Measurements from ENCODE around the gene MRPL12. TPM values are rescaled to one million over a fixed set of nuclear protein-coding genes. Genes with fewer than 3 reads are reported as not detected.
"Not testable (repeated sequence)": the region's sequence is repeated elsewhere in the genome, so short reads cannot be mapped to it uniquely, and the experiment has no call there.

The MRPL12 gene
- total RNA-seq, 1 donor from 2014 or later = 48.6 TPM

DNA sequence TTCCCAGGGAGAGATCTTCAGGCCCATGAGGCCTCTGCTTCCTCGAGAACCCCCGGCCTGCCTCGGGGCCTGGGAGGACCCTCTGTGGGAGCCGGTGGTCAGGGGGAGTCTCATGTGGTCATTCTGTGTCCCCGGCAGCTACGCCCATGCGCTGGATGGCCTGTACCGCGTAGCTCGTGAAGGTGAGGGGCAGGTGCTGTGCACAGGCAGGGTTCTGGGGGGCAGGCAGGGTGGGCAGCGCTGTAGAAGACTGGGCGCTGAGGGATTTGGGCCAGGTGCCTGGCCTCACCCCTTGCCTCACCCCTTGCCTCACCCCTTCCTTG is 13.5 kb downstream of the MRPL12 start:
- no peak for DNase-seq (ENCODE audit: low spot score)

DNA sequence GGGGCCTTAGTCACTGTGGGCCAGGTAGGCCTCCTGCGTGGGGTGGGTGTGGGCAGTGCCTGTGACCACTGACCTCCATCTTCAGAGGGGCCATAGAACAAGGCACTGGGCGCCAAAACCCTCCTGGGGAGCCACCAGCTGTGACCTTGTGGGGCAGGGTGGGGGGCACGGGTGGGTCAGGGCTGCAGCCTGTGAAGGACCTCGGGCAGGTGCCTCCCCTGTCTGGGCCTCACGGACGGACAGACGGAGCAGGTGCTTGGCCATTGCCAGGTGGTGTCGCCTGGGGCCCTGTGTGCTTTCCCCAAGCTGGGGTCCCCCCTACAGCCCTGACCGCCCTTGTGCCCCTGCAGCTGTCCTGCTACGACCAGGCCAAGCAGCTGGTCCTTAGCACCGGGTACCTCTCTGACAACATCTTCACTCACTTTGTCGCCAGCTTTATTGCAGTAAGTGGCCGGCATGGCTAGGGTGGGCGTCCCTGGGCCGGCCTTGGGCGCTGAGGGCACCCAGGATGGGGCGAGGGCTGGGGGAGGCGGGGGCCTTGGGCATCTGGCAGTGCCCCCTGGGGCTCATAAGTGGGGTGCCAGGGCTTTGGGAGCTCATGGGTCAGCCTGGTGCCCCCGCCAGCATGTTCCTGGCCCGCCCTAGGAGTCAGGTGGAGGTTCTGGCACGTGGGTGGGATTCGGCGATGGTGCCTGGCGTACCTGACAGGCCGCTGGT is 14.0 kb downstream of the MRPL12 start:
- DNase-seq (ENCODE audit: low spot score) = no peak

DNA sequence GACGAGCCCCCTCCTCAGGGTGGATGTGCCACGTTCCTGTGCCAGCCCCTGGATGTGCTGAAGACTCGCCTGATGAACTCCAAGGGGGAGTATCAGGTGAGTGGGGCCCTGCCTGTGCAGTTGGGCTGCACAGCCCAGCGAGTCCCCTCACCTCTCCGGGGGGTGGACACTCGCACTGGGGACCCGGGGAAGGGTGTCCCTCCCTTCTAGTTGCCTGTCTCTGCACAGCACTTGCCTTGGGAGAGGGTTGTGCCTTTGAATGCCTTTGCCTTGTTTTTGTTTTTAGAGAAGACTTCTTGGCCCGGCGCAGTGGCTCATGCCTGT is 14.6 kb downstream of the MRPL12 start:
- DNase-seq (ENCODE audit: low spot score) = no peak

DNA sequence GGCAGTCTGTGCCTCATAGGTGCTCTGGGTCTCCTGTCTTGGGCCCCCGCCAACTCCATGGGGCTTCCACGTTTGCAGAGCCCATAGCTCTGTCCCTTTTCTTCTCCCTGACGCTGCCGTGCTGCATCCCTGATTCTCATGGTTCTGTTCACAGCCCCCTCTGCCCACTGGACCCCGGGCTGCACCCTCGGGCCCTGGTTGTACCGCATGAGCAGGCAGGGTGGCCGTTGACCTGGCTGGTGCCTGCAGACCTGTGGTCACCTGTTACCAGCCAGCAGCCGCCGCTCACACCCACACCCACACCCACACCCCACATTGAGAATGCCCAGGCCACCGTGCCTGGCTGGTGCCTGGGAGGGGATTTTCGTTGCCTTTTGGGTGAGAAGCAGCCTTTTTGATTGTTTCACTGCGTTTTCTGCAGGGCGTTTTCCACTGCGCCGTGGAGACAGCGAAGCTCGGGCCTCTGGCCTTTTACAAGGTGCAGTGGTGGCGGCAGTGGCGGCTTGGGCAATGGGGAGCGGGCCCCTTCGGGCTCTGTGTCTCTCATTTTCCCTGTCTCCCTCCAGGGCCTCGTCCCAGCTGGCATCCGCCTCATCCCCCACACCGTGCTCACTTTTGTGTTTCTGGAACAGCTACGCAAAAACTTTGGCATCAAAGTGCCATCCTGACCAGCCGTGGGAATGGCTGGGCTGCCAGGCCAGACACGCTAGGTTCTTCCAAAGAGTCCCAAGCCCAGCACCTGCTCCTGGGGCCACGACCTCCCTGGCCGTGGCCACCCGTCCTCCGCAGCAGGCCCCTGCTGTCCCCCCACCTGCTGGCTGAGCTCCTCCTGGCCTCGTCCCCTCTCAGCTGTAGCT is 16.5 kb downstream of the MRPL12 start:
- DNase-seq (ENCODE audit: low spot score) = no peak

DNA sequence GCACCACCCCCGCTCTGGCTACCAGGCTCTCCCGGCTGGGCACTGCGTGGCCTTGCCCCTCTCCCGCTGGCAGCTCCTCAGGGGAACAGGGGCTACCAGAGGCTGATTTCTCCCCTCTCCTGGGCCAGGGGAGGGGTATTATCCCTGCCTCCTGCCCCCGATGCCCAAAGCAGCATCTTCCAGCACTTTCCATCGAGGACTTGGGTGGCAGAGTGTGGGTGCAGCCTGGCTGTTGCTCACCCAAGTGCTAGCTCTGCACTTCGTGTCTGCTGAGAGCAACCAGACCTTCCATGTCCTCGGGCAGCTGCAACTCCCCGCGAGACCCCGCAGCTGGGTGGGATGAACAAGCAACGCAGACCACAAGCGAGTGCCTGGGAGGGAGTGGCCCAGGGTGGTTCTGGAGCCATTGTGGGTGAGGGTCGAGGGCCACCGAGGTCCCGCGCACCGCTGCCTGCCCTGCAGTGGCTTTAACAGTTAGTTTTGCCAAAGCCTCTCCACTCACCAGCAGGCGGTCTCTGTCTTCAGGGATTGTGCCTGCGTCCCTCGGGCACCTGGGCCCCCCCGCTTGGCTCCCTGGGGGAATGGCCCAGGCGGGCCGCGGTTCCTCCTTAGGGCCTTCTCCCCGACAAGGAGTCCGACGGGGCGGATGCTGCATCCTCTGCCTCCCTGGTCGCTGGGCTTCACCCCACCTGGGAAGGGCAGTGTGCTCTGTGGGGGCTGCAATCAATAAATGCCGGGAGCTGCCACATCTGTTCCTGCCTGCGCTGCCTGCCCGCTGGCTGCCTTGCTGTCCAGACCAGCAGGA is 17.3 kb downstream of the MRPL12 start:
- no peak for DNase-seq (ENCODE audit: low spot score)

DNA sequence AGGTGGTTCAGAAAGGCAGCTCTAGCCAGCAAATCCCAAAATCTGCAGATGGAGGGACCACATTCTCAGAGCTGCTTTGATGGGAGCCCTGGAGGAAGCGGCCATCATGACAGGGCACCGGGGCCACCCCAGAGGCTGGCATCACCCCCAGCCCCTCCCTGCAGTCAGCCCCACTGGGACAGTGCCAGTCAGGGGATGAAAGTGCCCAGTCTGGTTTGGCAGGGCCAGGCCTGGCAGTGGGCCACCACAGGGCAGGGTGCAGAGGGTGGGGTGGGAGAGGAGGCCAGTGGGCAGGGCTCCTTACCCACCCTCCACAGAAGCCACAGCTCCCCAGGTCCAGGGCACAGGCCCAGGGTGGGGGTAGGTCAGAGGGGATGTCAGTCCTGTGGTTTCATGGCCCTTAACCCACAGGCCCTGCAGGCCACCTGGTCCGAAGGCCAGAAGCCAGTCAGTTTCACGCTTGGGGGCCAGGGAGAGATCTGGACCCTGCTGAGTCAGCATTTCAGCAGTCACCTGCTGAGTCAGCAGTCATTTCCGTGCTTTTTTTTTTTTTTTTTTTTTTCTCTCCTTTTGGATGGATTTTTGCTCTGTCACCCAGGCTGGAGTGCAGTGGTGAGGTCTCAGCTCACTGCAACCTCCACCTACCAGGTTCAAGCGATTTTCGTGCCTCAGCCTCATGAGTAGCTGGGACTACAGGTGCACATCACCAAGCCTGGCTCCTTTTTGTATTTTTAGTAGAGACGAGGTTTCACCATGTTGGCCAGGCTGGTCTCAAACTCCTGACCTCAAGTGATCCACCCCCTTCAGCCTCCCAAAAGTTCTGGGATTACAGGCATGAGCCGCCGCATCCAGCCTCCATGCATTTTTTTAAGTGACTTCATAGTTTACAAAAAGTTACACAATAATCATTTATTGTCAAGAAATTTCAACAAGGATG is 19.3 kb downstream of the MRPL12 start:
- peak; percentile 79 for DNase-seq (ENCODE audit: low spot score)

DNA sequence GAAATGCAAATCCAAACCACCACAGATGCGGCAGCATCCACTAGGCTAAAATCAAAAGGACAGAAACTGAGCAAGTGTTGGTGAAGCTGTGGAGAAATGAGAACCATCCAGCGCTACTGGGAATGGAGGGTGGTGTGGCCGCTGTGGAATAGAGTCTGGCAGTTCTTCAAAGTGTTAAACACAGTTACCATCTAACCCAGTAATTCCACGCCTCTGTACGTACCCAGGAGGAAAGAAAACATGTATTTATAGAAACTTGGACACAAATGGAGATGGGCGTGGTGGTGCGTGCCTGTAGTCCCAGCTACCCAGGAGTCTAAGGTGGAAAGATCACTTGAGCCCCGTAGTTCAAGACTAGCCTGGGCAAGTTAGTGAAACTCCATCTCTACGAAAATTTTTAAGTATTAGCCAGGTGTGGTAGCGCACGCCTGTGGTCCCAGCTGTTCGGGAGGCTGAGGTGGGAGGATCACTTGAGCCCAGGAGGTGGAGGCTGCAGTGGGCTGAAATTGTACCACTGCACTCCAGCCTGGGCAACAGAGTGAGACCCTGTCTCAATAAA is 20.6 kb downstream of the MRPL12 start:
- no peak for DNase-seq (ENCODE audit: low spot score)

DNA sequence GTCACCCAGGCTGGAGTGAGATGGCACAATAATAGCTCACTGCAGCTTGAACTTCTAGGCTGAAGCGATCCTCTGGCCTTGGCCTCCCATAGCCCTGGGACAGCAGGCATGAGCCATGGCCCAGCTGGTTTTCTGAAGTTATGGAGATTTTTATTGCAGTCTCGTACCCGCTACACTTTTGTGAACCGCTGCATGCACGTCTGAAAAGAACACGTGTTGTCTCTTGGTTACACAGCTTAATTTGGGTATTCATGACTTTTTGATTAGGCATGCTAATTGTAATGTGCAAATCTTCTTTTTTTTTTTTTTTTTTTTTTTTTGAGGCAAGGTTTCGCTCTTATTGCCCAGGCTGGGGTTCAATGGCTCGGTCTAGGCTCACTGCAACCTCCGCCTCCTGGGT is 22.3 kb downstream of the MRPL12 start:
- DNase-seq (ENCODE audit: low spot score) = no peak

DNA sequence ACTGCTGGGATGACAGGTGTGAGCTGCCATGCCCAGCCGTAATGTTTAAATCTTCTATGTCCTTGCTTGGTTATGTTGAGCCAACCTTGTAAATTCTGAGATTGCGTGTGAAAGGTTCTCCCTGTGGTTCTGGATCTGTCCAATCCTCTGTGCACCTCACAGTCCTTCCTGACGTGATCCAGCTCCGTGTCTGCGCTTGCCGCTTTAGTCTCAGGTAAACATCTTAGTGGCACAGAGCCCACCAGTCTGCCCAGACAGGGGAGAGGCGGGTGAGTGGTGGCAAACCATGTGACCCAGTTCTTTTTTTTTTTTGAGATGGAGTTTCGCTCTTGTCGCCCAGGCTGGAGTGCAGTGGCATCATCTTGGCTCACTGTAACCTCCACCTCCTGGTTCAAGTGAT is 22.8 kb downstream of the MRPL12 start:
- no peak for DNase-seq (ENCODE audit: low spot score)

DNA sequence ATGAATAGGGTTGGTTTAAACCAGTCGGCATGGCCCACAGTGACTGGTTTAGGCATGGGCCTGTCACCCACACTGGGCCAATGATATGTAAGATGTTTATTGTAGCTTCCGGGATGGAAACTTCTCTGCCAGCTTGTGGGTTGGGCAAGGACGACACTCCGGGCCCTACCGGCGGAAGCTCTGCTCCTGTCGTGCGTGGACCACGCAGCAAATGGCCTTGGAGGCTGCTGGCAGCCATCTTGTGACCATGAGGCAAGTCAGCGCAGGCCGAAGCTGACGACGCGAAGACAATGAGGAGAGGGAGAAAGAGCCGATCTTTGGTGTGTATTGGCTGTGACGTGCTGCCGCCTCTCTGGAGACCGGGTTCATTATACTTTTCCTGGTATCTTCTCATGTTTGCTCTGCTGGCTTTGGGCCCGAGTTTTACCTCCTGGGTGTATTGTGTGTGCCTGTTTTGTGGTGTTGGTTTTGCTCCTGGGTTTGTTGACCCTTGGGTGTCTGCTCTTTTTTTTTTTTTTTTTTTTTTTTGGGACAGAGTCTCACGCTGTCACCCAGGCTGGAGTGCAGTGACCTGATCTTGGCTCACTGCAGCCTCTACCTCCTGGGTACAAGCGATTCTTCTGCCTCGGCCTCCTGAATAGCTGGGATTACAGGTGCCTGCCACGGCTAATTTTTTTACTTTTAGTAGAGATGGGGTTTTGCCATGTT is 24.3 kb downstream of the MRPL12 start:
- DNase-seq (ENCODE audit: low spot score) = peak; percentile 65

DNA sequence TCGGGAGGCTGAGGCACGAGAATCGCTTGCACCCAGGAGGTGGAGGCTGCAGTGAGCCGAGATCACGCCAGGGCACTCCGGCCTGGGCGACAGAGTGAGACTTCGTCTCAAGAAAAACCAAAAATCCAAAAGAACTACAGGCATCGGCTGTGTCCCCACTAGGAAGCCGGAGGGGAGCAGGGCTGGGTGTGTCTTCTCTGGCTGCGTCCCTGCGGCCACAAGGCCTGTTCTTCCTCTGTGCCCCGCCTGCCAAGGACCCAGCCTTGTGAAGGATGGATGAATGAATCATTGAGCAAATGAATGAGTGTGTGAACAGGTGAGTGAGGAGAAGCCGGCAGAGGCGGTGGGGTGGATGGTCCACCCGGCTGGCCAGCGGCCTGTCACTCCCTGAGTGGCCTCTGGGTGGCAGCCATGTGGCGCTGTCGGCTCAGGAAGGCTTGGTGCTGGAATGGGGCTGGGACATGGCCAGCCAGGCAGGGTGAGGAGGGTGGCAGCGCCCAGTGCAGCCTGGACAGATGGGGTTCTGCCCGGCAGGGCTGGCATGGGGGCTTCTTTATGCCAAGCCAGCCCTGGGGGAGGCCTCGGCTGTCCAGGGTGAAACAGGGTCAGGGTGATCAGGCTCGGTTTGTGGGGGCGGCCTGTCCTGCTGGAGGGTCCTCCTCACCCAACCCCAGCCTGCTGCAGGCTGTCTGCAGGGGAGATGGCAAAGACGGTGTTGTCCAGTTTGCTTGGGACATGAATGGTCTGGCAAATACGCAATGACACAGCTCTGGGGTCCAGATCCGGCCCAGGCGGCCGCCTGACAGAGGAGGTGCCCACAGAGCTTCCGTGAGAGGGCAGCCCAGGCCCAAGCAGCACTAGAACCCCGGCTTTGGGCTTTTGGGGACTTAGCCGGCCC is 30.6 kb downstream of the MRPL12 start:
- peak; percentile 76 for DNase-seq (ENCODE audit: low spot score)

DNA sequence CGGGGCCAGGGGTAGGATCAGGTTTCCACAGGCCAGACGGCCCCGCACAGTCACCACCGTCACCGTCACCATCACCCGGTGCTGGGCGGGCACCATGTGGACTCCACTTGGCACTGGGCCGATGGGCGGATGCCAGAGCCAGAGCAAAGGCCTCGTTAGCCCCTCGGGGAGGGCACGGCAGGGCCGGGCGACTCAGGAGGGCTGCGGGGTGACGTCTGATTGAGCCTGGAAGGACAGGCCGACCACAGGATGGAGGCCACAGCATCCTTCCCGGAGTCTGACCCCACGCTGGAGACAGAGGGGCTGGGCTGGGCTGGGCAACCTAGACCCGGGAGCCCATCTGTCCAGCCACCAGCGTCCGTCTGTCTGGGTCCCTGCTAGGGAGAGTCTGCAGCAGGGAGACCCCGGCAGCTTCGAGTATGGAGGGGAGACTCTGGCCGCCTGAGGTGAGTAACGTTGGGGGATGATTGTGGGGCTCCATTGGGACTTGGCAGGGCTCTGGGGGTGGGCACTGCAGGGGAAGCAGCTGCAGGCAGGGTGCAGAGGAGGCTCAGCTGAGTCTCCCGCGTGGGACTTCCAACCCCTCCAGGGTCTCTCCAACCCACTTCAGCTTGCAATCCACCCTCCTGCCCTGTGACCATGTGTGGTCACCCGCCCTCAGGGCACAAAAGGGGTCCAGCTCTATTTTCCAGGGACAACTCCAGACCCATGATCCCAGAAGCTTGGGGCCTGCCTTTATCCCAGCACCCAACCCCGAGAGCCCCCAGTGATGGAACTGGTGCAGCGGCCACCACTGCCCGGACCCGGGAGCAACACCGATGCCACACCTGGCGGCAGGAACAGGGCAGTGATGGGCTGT is 31.5 kb downstream of the MRPL12 start:
- DNase-seq (ENCODE audit: low spot score) = no peak

DNA sequence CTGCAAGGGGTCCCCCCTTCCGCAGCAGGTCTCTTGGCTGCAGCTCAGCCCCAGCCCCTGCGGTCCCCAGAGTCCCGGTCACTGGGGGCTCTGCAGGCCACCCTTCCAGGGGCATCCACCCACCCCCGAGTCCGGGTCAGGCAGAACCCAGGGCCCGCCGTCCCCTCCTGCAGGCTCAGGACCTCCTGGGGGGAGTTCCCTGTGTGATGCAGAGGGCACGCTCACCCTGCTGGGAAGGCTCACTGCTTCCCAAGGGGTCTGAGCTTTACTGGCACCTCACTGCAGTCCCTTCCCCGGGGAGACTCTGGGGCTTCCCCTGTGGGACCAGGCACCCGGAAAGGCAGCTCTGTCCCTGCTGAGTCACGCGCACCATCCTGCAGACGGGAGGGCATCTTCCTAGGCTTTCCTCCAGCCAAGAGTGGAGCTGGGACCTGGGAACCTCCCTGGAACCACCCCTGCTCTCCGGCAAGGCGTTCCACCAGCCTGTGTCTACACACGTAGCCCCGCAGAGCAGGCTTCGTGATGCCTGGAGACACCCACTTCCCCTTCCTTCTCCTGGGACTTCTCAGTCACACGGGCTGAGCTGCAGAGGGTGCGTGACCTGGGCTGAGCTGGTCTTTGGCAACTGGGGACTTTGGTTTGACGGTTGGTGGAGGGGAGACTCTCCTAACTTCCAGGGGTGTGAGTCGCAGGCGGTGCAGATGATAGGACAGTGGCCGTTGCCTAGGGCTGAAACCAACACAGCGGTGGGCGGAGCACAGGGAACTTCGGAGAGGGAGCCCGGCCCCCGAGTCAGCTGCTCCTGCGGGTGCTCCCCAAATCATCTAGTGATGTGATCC is 32.3 kb downstream of the MRPL12 start:
- DNase-seq (ENCODE audit: low spot score) = no peak

DNA sequence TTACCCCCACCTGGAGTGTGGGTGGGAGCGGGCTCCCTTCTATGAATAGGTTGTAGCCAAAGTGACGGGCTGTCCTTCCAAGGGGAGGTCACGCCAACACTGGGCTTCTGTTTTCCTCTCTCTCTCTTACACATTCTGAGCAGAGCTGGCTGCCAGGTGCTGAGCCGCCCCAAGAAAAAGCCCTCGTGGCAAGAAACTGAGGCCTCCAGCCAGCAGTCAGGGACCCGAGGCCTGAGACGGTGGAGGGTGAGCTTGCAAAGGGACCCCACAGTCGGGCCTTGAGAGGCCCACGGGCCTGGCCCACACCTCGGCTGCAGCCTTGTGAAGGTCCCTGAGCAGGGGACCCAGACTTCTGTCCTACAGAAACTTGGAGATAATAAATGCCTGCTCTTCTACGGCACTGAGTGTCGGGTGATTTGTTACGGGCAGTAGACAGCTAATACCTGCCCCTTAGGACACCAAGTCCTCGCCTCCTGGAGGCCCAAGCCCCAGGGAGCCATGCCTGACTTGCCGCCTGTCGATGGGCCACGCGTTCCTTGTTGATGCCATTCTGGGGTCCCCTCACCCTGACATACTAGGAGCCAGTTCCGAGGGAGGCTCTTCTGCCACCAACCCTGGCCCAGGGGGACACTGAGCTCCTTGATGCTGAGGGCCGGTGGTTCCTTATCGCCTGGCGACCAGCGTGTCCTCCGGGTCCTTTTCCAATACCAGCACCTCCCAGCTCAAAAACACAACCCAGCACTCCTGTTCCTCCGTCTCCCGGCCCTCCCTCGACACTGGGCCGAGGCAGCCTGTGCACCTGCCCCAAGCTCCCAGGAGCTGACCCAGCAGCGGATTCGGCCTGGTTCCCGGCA is 35.0 kb downstream of the MRPL12 start:
- no peak for DNase-seq (ENCODE audit: low spot score)

DNA sequence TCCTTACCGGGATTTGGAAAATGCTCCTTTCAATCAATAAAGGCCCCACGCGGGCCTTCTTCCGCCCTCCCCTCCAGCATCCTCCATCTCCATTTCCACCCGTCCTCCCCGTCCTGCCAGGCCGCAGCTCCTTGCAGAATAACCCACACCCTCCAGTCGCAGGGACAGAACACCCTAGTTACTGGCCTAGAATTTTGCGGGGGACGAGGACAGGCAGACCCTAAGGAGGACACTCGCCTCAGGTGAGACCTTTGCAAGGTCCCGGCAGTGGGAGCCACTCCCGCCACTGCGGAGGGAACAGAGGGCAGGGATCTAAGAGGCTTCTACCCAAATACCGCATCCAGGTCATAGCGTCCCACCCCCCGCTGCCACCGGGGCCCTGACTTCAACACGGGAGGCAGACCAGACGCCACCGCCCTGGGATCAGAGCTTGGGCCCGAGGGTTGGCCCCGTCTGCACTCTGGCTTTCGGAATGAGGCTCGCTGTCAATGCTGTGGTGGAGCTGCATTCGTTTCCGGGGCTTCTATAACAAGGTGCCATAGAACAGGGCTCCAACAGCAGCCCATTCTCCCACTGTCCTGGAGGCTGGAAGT is 35.7 kb downstream of the MRPL12 start:
- no peak for DNase-seq (ENCODE audit: low spot score)

DNA sequence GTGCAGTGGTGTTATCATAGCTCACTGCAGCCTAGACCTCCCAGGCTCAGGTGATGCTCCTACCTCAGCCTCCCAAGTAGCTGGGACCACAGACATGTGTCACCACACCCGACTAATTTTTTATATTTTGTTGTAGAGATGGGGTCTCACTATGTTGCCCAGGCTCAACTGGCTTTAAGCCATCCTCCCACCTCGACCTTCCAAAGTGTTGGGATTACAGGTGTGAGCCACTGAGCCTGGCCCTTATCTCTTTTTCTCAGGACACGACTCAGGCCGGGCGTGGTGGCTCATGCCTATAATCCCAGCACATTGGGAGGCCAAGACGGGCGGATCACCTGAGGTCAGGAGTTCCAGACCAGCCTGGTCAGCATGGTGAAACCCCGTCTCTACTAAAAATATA is 36.4 kb downstream of the MRPL12 start:
- not testable (repeated sequence) for DNase-seq (ENCODE audit: low spot score)

Data from mucosa of gallbladder (tissue), 1 donor.